Measurements from ENCODE around the gene LCORL.

Gene LCORL

DNA sequence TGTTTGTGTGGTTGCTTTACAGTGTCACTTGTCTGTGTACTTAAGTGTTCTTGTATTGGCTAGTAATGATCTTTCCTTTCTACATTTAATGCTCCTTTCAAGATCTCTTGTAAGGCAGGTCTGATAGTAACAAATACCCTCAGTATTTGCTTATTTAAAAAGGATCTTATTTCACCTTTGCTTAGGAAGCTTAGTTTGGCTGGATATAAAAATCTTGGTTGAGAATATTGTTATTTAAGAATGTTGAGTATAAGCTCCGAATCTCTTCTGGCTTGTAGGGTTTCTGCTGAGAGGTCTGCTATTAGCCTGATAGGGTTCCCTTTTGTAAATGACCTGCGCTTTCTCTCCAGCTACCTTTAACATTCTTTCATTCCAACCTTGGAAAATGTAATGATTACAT is 35.7 kb downstream of the LCORL start:
- Histone ChIP-seq H3K9me3 (no peaks in the 10 kb centered on the region), H3K27me3 (no peaks in the 10 kb centered on the region), H3K36me3 (no peaks in the 10 kb centered on the region), H3K4me1 (no peaks in the 10 kb centered on the region), H3K4me3 (ENCODE audit: low read depth, low read length) (no peak overlapping the region)
- TF ChIP-seq, protein P1, sequence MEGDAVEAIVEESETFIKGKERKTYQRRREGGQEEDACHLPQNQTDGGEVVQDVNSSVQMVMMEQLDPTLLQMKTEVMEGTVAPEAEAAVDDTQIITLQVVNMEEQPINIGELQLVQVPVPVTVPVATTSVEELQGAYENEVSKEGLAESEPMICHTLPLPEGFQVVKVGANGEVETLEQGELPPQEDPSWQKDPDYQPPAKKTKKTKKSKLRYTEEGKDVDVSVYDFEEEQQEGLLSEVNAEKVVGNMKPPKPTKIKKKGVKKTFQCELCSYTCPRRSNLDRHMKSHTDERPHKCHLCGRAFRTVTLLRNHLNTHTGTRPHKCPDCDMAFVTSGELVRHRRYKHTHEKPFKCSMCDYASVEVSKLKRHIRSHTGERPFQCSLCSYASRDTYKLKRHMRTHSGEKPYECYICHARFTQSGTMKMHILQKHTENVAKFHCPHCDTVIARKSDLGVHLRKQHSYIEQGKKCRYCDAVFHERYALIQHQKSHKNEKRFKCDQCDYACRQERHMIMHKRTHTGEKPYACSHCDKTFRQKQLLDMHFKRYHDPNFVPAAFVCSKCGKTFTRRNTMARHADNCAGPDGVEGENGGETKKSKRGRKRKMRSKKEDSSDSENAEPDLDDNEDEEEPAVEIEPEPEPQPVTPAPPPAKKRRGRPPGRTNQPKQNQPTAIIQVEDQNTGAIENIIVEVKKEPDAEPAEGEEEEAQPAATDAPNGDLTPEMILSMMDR (IDR thresholded peaks at IDR 0.05; ENCODE audit: low read depth, low read length) = no peak
- no peak for DNase-seq

DNA sequence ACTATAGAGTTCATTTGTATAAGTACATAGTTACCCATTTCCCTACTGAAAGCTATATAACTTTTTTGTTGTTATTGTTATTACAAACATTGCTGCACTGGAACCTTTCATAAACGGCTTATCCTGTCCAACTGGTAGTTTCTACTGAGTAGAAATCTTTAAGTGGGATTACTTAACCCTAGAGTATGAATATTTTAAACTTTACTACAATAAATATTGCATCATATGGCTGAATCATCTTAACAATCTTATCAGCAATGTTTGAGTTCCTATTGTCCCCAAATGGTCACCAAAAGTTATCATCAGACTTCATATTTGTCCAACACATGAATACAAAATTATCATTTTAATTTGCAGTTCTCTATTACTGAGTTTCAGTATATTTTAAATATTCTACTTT is 40.5 kb downstream of the LCORL start:
- Histone ChIP-seq H3K27me3 (no peaks in the 10 kb centered on the region), H3K9me3 (no peaks in the 10 kb centered on the region)
- no peak for DNase-seq

DNA sequence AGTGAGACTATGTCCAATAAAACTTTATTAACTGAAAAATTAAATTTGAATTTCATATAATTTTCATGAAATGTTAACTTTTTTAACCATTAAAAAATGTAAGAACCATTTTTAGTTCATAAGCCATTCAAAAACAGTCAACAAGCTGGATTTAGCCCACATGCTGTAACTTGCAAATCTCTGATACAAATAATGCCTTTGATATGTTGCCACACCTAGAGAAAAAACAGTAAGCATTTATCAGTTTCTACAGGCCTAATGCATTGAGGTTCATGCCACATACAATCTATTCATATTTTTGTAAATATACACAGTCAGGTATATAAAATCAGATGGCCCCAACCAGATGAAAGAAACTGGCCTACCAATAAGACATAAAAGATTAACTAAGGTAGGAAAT is 52.8 kb downstream of the LCORL start:
- H3K9me3 ChIP-seq = no peaks in the 10 kb centered on the region
- no peak for DNase-seq
- H3K36me3 ChIP-seq = no peaks in the 10 kb centered on the region
- no peaks in the 10 kb centered on the region; the same call in 1 of the 2 replicates for H3K4me1 ChIP-seq
- H3K4me3 ChIP-seq (ENCODE audit: low read depth, low read length) = no peak overlapping the region
- H3K27me3 ChIP-seq = no peaks in the 10 kb centered on the region
- TF ChIP-seq, protein P1 (IDR thresholded peaks at IDR 0.05; ENCODE audit: low read depth, low read length) = no peak

More for the DNA sequence above, 40.5 kb downstream of the LCORL start:
- TF ChIP-seq, protein P1 (IDR thresholded peaks at IDR 0.05; ENCODE audit: low read depth, low read length) = no peak
- Histone ChIP-seq H3K4me3 (ENCODE audit: low read depth, low read length) (no peak overlapping the region), H3K4me1 (no peaks in the 10 kb centered on the region), H3K36me3 (no peaks in the 10 kb centered on the region)

GRCh38 chr4:17967078-17967477 is 54.5 kb downstream of the LCORL start:
- Histone ChIP-seq H3K9me3 (no peaks in the 10 kb centered on the region), H3K4me3 (ENCODE audit: low read depth, low read length) (no peak overlapping the region), H3K36me3 (peaks cover 2% of the 10 kb centered on the region; the same call in 1 of the 2 replicates), H3K27me3 (no peaks in the 10 kb centered on the region), H3K4me1 (no peaks in the 10 kb centered on the region; the same call in 1 of the 2 replicates)
- no peak for DNase-seq
- TF ChIP-seq, protein P1 (IDR thresholded peaks at IDR 0.05; ENCODE audit: low read depth, low read length) = no peak

DNA sequence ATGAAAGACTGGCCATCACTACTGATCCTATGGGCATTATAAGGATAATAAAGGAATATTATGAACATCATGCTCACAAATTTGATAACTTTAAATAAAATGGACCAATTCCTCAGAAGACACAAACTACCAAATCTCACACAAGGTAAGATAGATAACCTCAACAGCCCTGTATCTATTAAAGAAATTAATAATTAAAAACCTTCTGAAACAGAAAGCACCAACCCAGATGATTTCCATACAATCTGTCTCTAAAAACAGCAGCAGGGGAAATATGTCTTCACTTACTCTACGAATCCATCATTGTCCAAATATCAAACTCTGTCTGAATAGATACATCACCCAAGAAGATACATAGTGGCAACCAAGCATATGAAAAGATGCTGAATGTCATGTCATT is 55.2 kb downstream of the LCORL start:
- Histone ChIP-seq H3K9me3 (no peaks in the 10 kb centered on the region), H3K27me3 (no peaks in the 10 kb centered on the region), H3K4me1 (no peaks in the 10 kb centered on the region; the same call in 1 of the 2 replicates), H3K36me3 (peaks cover 2% of the 10 kb centered on the region), H3K4me3 (ENCODE audit: low read depth, low read length) (no peak overlapping the region)
- DNase-seq = no peak
- TF ChIP-seq, protein P1 (IDR thresholded peaks at IDR 0.05; ENCODE audit: low read depth, low read length) = no peak

- peaks cover 3% of the 10 kb centered on the region for H3K36me3 ChIP-seq
- DNase-seq = no peak
- H3K4me3 ChIP-seq (ENCODE audit: low read depth, low read length) = no peak overlapping the region
- H3K27me3 ChIP-seq = no peaks in the 10 kb centered on the region
- TF ChIP-seq, protein P1 (IDR thresholded peaks at IDR 0.05; ENCODE audit: low read depth, low read length) = no peak
- no peaks in the 10 kb centered on the region for H3K9me3 ChIP-seq
- no peaks in the 10 kb centered on the region; the same call in 1 of the 2 replicates for H3K4me1 ChIP-seq
These were observed 57.0 kb downstream of the LCORL start for GRCh38 chr4:17964576-17964975.
